GM23248 (cell line): ENCODE measurements around the gene PLIN5.

Experiments
- EZH2 ChIP-seq: fragments of 200-600 bp; sonication (generic); IDR thresholded peaks from 2 replicates; pipeline ENCODE4 v1.6.1; 2018; ENCODE audit warnings: antibody characterized with exemption, mild to moderate bottlenecking; ENCODE audit not compliant: insufficient read depth, poor library complexity, severe bottlenecking
- EZH2phosphoT487 ChIP-seq: fragments of 200-600 bp; sonication (generic); IDR thresholded peaks from 2 replicates; pipeline ENCODE4 v1.6.1; 2018; ENCODE audit warnings: antibody characterized with exemption, moderate library complexity, mild to moderate bottlenecking, low read depth; ENCODE audit not compliant: insufficient read depth

GRCh38 chr19:4503132-4503824, 31.7 kb downstream of the PLIN5 start:
- TF ChIP-seq EZH2phosphoT487 (no peak), EZH2 (no peak)
